Progenitor cell of endocrine pancreas (in vitro differentiated cells): ENCODE measurements around the gene STX8. TPM values are rescaled to one million over a fixed set of nuclear protein-coding genes. Genes with fewer than 3 reads are reported as not detected.

ENCODE experiments used
- DNase-seq: peaks from one replicate; pipeline ENCODE4 v3.0.0; 2021; ENCODE audit warnings: low spot score; ENCODE audit not compliant: unreplicated experiment
- H3K27ac Mint-ChIP-seq: 2 replicates; pipeline ENCODE4 v1.8.0; 2021; ENCODE audit warnings: mild to moderate bottlenecking, moderate library complexity, mixed read lengths
- H3K27me3 Mint-ChIP-seq: 2 replicates; pipeline ENCODE4 v1.8.0; 2021; ENCODE audit warnings: mixed read lengths
- H3K36me3 Mint-ChIP-seq: 2 replicates; pipeline ENCODE4 v1.8.0; 2022; ENCODE audit warnings: mixed read lengths; ENCODE audit not compliant: insufficient read depth
- H3K4me1 Mint-ChIP-seq: 2 replicates; pipeline ENCODE4 v1.8.0; 2021; ENCODE audit warnings: low read depth, mixed read lengths
- H3K4me3 Mint-ChIP-seq: 2 replicates; pipeline ENCODE4 v1.8.0; 2021; ENCODE audit warnings: low read depth, mild to moderate bottlenecking, moderate library complexity, mixed read lengths
- H3K9me3 Mint-ChIP-seq: 2 replicates; pipeline ENCODE4 v1.8.0; 2021; ENCODE audit warnings: low read depth, mixed read lengths
- total RNA-seq: library from RNA; stranded (reverse); gene quantifications from 2 replicates; pipeline ENCODE4 v1.2.1, GENCODE V29; 2021
- TF ChIP-seq, protein P1 (sequence below): fragments of 200-600 bp; sonication (generic); IDR thresholded peaks from one replicate; pipeline ENCODE4 v1.5.0; 2021; ENCODE audit warnings: antibody characterized with exemption, mild to moderate bottlenecking; ENCODE audit not compliant: unreplicated experiment

Gene STX8
- total RNA-seq, 1 donor from 2014 or later: 63.4 TPM

DNA sequence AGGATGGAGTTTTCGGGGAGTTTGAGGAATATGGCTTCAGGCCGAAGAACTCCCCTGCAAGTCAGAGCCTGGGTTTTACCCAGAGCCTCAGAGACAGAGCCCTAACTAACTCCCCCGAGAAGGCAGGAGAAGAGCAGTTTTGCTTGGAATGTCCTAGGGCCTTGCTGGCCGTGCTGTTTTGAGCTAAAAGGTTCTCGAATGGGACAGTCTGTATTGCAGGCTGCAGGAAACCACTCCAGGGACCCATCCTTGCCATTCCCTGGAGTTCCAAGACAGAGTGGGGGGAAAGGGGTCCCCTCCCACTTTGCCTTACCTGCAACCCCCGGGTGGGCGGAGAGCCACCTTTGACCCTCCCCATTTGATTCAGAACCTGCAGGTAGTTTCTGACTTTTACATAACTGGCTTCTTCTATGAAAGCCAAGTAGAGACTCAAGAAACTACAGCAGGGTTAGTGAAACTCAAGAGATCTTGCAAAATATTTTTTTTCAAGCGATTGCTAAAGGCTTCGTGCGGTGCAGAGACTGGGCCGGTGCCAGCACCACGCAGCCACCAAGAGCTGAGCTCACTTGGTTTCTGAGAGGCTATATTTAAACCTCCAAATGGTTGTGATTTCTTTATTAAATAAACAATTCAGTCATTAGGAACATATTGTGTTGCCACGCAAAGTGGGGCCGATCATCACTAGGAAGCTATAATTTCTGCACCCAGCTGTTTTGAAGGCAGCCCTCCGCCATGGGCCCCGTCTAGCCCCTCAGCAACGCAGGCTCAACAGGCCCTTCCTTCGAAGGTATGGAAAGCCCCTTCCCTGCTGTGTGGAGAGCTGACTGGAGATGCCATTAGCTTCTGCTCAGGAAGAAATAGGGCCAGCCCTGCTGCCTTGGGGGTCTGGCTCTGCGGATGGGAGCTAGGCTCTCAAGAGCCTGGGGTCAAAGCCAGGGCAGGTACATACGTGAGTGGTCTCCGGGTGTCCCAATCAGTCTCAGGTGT is 331.3 kb downstream of the STX8 start:
- H3K27ac Mint-ChIP-seq: no peak overlapping the region
- H3K27me3 Mint-ChIP-seq: peaks cover 10% of the 10 kb centered on the region
- no peaks in the 10 kb centered on the region for H3K9me3 Mint-ChIP-seq
- DNase-seq: no peak
- TF ChIP-seq, protein P1, sequence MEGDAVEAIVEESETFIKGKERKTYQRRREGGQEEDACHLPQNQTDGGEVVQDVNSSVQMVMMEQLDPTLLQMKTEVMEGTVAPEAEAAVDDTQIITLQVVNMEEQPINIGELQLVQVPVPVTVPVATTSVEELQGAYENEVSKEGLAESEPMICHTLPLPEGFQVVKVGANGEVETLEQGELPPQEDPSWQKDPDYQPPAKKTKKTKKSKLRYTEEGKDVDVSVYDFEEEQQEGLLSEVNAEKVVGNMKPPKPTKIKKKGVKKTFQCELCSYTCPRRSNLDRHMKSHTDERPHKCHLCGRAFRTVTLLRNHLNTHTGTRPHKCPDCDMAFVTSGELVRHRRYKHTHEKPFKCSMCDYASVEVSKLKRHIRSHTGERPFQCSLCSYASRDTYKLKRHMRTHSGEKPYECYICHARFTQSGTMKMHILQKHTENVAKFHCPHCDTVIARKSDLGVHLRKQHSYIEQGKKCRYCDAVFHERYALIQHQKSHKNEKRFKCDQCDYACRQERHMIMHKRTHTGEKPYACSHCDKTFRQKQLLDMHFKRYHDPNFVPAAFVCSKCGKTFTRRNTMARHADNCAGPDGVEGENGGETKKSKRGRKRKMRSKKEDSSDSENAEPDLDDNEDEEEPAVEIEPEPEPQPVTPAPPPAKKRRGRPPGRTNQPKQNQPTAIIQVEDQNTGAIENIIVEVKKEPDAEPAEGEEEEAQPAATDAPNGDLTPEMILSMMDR: no peak
- peaks cover 2% of the 10 kb centered on the region for H3K36me3 Mint-ChIP-seq
- H3K4me1 Mint-ChIP-seq: peaks cover 9% of the 10 kb centered on the region
- no peak overlapping the region for H3K4me3 Mint-ChIP-seq

DNA sequence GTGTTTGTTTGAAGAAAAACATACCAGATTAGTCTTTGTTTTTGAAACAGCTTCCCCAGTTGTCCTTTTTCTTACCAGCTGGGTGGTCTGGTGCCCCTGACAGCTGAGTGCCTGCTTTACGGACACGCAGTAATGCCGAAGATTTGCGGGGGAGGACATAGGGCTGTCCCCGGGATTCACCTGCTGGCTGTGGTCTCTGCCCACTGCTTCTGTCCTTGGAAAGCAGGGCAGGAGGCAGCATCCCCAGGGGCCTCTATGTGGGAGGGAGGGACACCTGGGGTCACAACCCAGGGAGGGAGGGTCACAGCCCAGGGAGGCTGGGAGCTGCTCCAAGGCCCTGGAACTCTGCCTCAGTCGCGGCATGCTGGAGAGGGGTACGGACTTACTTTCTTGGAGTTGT is 332.6 kb downstream of the STX8 start:
- no peak overlapping the region for H3K4me3 Mint-ChIP-seq
- TF ChIP-seq, protein P1: no peak
- no peak overlapping the region for H3K27ac Mint-ChIP-seq
- peaks cover 17% of the 10 kb centered on the region for H3K27me3 Mint-ChIP-seq
- no peaks in the 10 kb centered on the region for H3K36me3 Mint-ChIP-seq
- peaks cover 19% of the 10 kb centered on the region for H3K4me1 Mint-ChIP-seq
- no peak for DNase-seq
- H3K9me3 Mint-ChIP-seq: no peaks in the 10 kb centered on the region

DNA sequence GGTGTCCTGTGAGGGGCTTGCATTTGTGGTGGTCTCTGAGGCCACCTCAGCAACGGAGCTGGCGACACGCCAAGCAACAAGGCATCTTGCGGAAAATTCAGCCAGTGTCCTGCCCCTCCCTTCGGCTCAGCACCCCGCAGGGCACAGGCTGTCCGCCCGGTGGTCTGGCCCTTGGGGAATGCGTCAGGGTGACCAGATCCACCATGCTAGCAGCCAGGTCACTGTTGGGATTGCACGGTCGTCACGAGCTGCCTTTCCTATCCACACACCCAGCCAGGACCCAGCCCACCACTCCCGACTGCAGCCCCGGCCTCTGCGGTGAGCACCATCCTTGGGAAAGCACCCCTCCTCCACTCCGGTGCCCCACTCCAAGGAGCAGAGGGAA is 333.1 kb downstream of the STX8 start:
- Mint-ChIP-seq H3K9me3 (no peaks in the 10 kb centered on the region), H3K36me3 (no peaks in the 10 kb centered on the region), H3K27me3 (peaks cover 19% of the 10 kb centered on the region), H3K4me3 (no peak overlapping the region), H3K4me1 (peaks cover 24% of the 10 kb centered on the region), H3K27ac (peak overlapping the region; percentile 74)
- TF ChIP-seq, protein P1: no peak
- no peak for DNase-seq

DNA sequence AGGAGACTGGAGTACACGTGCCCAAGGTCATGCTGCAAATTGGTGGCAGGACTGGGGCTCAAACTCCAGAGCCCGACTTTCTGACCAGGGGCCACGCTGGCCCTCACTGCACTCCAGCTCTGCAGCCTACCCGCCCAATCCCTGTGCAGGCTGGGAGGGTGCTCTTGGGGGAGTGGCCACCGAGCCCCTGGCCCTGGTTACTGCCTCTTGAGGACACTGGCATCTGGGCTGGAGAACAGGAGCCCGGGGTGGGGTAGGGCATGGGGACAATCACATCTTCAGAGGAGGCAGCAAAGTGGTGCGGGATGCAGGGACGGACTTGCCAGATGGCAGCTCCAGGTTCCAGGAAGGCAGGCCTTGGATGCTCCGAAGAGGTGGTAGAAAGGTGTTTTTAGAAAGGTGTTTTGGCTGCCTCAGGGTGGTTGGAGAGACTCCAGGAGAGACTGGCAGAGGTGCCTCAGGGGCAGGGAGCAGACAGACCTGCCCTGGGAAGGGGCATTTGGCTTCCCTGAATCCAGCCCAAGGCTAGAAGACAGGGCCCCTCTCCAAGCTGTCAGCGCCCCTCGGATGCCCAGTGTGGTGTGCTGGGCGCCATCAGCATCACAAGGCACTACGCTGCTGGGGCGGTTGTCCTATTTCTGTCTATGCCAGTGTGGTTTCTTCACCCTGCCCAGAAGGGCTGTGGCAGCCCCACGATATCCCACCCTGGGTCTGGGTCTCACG is 333.7 kb downstream of the STX8 start:
- Mint-ChIP-seq H3K4me1 (peaks cover 26% of the 10 kb centered on the region), H3K27me3 (peaks cover 19% of the 10 kb centered on the region), H3K36me3 (no peaks in the 10 kb centered on the region), H3K4me3 (no peak overlapping the region), H3K9me3 (no peaks in the 10 kb centered on the region), H3K27ac (no peak overlapping the region)
- no peak for DNase-seq
- TF ChIP-seq, protein P1: no peak

DNA sequence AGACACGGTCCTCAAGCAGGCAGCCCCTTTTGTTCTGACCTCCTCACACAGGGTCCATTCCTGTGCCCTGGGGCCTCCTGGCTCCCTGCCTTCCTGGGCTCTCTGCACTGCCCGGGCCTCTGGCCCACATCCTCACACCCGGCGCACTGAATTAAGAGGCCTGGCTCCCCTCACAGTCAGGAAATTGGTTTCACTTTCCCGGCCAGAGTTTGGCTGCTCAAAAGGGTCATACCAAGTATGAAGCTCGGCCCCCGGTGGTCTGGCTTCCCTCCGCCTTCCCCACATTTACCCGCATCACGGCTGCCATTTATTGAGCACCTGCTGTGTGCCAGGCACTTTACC is 334.3 kb downstream of the STX8 start:
- H3K9me3 Mint-ChIP-seq: no peaks in the 10 kb centered on the region
- no peak overlapping the region for H3K4me3 Mint-ChIP-seq
- peaks cover 19% of the 10 kb centered on the region for H3K27me3 Mint-ChIP-seq
- peaks cover 26% of the 10 kb centered on the region for H3K4me1 Mint-ChIP-seq
- TF ChIP-seq, protein P1: no peak
- no peaks in the 10 kb centered on the region for H3K36me3 Mint-ChIP-seq
- no peak overlapping the region for H3K27ac Mint-ChIP-seq
- no peak for DNase-seq
